K562 (cell line): ENCODE data around the gene N4BP3. TPM values are rescaled to one million over a fixed set of nuclear protein-coding genes. Genes with fewer than 3 reads are reported as not detected.

Experiments
- ATAC-seq: fragments of 200-7000 bp; cut with Tn5 transposase; 3 replicates; pipeline ENCODE4 v1.9.1; 2020; ENCODE audit warnings: moderate library complexity
- BruUV-seq: library from RNA; stranded (reverse); fragments of 400-500 nt; replicated peaks from 2 replicates; lab custom pipeline; 2021; lab: Mats Ljungman, UMichigan
- CTCF ChIA-PET: fragments of 300-600 bp; formaldehyde crosslinking; extraction: SDS; loops from one replicate; lab custom pipeline; 2021; ENCODE audit warnings: low intra/inter-chr PET ratio; lab: Yijun Ruan, JAX
- POLR2A ChIA-PET: fragments of 300-600, 350-650 bp; sonication (Branson Sonifier 250); formaldehyde crosslinking; extraction: SDS; loops from one replicate; lab custom pipeline; 2021; ENCODE audit warnings: antibody characterized with exemption, inconsistent platforms; lab: Yijun Ruan, JAX
- DNase-seq, 4 experiments: peaks; one replicate each; pipeline versions ENCODE4 v3.0.0 to v3.0.0-alpha.2; 2011 to 2018; ENCODE audit warnings: low spot score in 3 of 4, mixed read lengths in 3 of 4; ENCODE audit errors: extremely low read depth in 1 of 4
- FAIRE-seq: peaks from 2 replicates; lab custom pipeline; 2011; peaks lifted over from hg19 to GRCh38; lab: Jason Lieb, UNC
- H2AFZ ChIP-seq: 2 replicates; pipeline ENCODE4 v1.6.0; 2011; ENCODE audit warnings: low read depth, low read length, control low read depth, inconsistent platforms
- H3K27ac ChIP-seq: fragments of 200-600 bp; 3 replicates; pipeline ENCODE4 v1.8.0; 2011; ENCODE audit warnings: low read depth, mild to moderate bottlenecking, control low read depth, inconsistent platforms, low read length, moderate library complexity, mixed read lengths; ENCODE audit errors: extremely low read depth
- H3K27me3 ChIP-seq, 2 experiments: fragments of 300-600 bp in 1 of 2; 2 replicates in 1 of 2; 3 replicates in 1 of 2; pipeline versions ENCODE4 v1.6.0 to v1.8.0; 2011; ENCODE audit warnings: inconsistent platforms in 2 of 2, low read length in 2 of 2, mild to moderate bottlenecking in 1 of 2, mixed read lengths in 1 of 2, moderate library complexity in 1 of 2; ENCODE audit not compliant: control insufficient read depth in 2 of 2, insufficient read depth in 2 of 2
- H3K36me3 ChIP-seq: fragments of 300-600 bp; 3 replicates; pipeline ENCODE4 v1.8.0; 2011; ENCODE audit warnings: mild to moderate bottlenecking, low read length, inconsistent platforms; ENCODE audit not compliant: control insufficient read depth, insufficient read depth
- H3K4me1 ChIP-seq, 2 experiments: fragments of 200-600 bp in 1 of 2; replicated peaks in 1 of 2; 2 replicates in 1 of 2; 3 replicates in 1 of 2; pipeline versions ENCODE4 v1.5.1 to v1.8.0; 2011; ENCODE audit warnings: inconsistent platforms in 2 of 2, low read length in 2 of 2, mild to moderate bottlenecking in 1 of 2, mixed read lengths in 1 of 2, moderate library complexity in 1 of 2; ENCODE audit not compliant: control insufficient read depth in 2 of 2, insufficient read depth in 2 of 2
- H3K4me2 ChIP-seq: 2 replicates; pipeline ENCODE4 v1.6.1; 2011; ENCODE audit warnings: low read length, control low read depth, inconsistent platforms, mixed read lengths; ENCODE audit not compliant: insufficient read depth
- H3K4me3 ChIP-seq: fragments of 200-600 bp; sonication (generic), shearing (Covaris generic); 2 replicates; pipeline ENCODE4 v1.5.1; 2016; ENCODE audit warnings: control low read depth, inconsistent platforms
- H3K79me2 ChIP-seq: fragments of 200-600 bp; 3 replicates; pipeline ENCODE4 v1.8.0; 2011; ENCODE audit warnings: low read length, inconsistent platforms; ENCODE audit not compliant: control insufficient read depth, insufficient read depth
- H3K9ac ChIP-seq, 2 experiments: 2 replicates each; pipeline versions ENCODE4 v1.6.0 to v1.6.1; 2011; ENCODE audit warnings: low read depth in 2 of 2, low read length in 2 of 2, control low read depth in 1 of 2, inconsistent platforms in 1 of 2, mild to moderate bottlenecking in 1 of 2, mixed read lengths in 1 of 2; ENCODE audit not compliant: insufficient read depth in 1 of 2
- H3K9me1 ChIP-seq: one replicate; pipeline ENCODE4 v1.6.0; 2011; ENCODE audit warnings: inconsistent platforms, mild to moderate bottlenecking, low read length, moderate library complexity; ENCODE audit not compliant: control insufficient read depth, insufficient read depth
- H3K9me3 ChIP-seq: replicated peaks from 2 replicates; pipeline ENCODE4 v1.5.1; 2011; ENCODE audit warnings: low read depth, low read length, inconsistent platforms; ENCODE audit not compliant: control insufficient read depth, insufficient read depth
- H4K20me1 ChIP-seq: replicated peaks from 2 replicates; pipeline ENCODE4 v1.6.1; 2011; ENCODE audit warnings: low read length, inconsistent platforms, mixed read lengths; ENCODE audit not compliant: control insufficient read depth, insufficient read depth
- EGR1 ChIP-seq: fragments of 450-650 bp; conservative IDR thresholded peaks from 2 replicates; pipeline ENCODE4 v1.6.1; 2017; ENCODE audit warnings: mild to moderate bottlenecking
- MYBL2 ChIP-seq, 2 experiments: fragments of 450-650 bp in 1 of 2; sonication (generic) in 1 of 2; formaldehyde crosslinking in 1 of 2; IDR thresholded peaks; 2 replicates each; pipeline versions ENCODE4 v1.6.1 to v1.8.1; 2017 to 2022; ENCODE audit warnings: borderline replicate concordance in 1 of 2, inconsistent platforms in 1 of 2, low read depth in 1 of 2, mild to moderate bottlenecking in 1 of 2, missing genetic modification reagents in 1 of 2, moderate library complexity in 1 of 2
- NR4A1 ChIP-seq, 2 experiments: fragments of 250-450 bp in 1 of 2; fragments of 450-650 bp in 1 of 2; sonication (Bioruptor Pico) in 1 of 2; IDR thresholded peaks; 2 replicates each; pipeline versions ENCODE4 v1.4.0 to v1.6.1; 2016 to 2020; ENCODE audit warnings: mild to moderate bottlenecking in 2 of 2, missing compliant biosample characterization in 1 of 2, missing genetic modification characterization in 1 of 2, moderate library complexity in 1 of 2
- RCOR1 ChIP-seq, 2 experiments: IDR thresholded peaks; 2 replicates each; pipeline ENCODE4 v1.6.1; 2012; ENCODE audit warnings: low read depth in 2 of 2, low read length in 2 of 2, borderline replicate concordance in 1 of 2, improper control_type of control experiment in 1 of 2
- ZFX ChIP-seq: sonication (generic); formaldehyde crosslinking; IDR thresholded peaks from 2 replicates; pipeline ENCODE4 v1.8.0; 2022; ENCODE audit warnings: mild to moderate bottlenecking, missing genetic modification reagents, moderate library complexity
- ZNF12 ChIP-seq: sonication (generic); formaldehyde crosslinking; IDR thresholded peaks from 2 replicates; pipeline ENCODE4 v1.4.0; 2020; ENCODE audit warnings: mild to moderate bottlenecking, missing genetic modification reagents
- WGBS: fragments of 100-300 bp; shearing (Covaris generic); methylation state at CpG from one replicate; pipeline ENCODE4 v1.1.6; 2016; ENCODE audit warnings: low coverage, mixed read lengths; ENCODE audit not compliant: insufficient coverage; ENCODE audit errors: missing lambda C conversion rate; 5-methylcytosine and 5-hydroxymethylcytosine counted together
- in situ Hi-C: fragments of 300-500 bp; cut with MboI; formaldehyde crosslinking; loops from 4 replicates; pipeline ENCODE4 v1.15.0; 2018; ENCODE audit warnings: inconsistent platforms, mixed read lengths
- intact Hi-C: fragments of 100-400 bp; cut with micrococcal nuclease; formaldehyde crosslinking; loops from 2 replicates; pipeline ENCODE4 v1.14.2; 2022
- polyA plus RNA-seq, 8 experiments: library from polyadenylated mRNA; depleted of rRNA in 4 of 8; stranded (reverse) in 5 of 8; unstranded in 3 of 8; fragments of >200 nt; fragmentation: Nextera tagmentation in 2 of 8; fragmentation: Illumina TruSeq in 1 of 8; extraction: Ambion mirVana in 2 of 8; extraction: Trizol in 1 of 8; gene quantifications; 2 replicates each; pipeline versions ENCODE4 v1.2.1 to v1.2.3, GENCODE V29; 2011 to 2014; ENCODE audit warnings: inconsistent platforms in 1 of 8, missing spikeins in 1 of 8
- total RNA-seq, 7 experiments: library from RNA; depleted of rRNA in 6 of 7; stranded (reverse); fragments of >200 nt in 6 of 7; fragmentation: Illumina TruSeq in 2 of 7; extraction: Trizol in 2 of 7; gene quantifications; 2 replicates each; pipeline versions ENCODE4 v1.2.1 to v1.2.3, GENCODE V29; 2011 to 2021; ENCODE audit warnings: low replicate concordance in 1 of 7
- TF ChIP-seq, protein P1 (sequence below): fragments of 200-800 bp; sonication (Bioruptor generic); IDR thresholded peaks from 2 replicates; pipeline ENCODE4 v1.6.1; 2017; ENCODE audit warnings: missing genetic modification characterization, missing compliant biosample characterization
- TF ChIP-seq, protein P2 (sequence below): sonication (generic); formaldehyde crosslinking; IDR thresholded peaks from 2 replicates; pipeline ENCODE4 v1.8.1; 2023; ENCODE audit warnings: missing genetic modification reagents, mild to moderate bottlenecking, borderline replicate concordance
- TF ChIP-seq, protein P3 (sequence below): fragments of 450-650 bp; IDR thresholded peaks from 2 replicates; pipeline ENCODE4 v1.6.1; 2016; ENCODE audit warnings: missing biosample characterization, missing genetic modification characterization

The N4BP3 gene
- total and polyA plus RNA-seq, 9 of the 15 experiments (the other 6 are each of a cell fraction or from before 2014, with no cell fraction given): 0.06 to 7.0 (median 2.4) TPM

DNA sequence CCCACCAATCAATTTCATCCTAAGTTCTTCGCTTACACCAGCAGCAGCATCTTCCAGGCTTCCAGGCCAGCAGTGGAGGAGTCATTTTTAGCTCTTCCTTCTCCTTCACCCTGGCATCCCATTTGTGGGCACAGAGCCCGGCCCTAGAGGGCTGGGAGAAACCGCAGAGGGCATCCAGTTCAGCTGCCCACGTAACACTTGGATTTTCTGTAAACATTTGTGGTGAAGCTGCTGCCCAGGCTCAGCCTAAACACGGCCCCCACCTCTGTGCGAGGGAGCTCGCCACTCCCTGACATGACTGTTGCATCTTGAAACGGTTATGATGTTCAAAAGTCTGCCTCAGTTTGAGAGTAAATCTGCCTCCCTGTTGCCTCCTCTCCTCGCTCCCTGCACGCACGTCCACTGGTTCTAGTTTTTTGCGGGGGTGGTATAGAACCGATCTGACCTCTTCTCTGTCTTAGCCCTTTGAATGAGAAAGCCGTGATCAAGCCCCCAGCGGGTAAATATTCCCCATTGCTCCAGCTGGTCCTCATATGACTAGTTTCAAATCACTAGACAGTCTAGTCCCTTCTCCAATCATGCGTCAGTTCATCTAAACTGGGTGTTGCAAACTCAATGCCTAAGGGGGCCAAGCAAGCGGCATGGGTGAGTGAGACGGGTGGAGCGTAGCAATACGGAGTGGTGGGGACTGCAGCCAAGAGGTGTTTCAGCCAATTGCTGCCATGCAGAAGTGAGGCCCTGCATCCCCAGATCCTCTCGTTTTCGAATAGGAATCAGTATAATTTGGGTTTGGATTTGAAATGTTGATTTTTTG lies 34.9 kb upstream of the N4BP3 start:
- intact Hi-C loops (no loop called here), in situ Hi-C loops (loop anchor here (5.0 kb wide), 1 partner anchor 74 kb away; the partner anchor contains the start of gene NHP2)
- DNase-seq (peak in 1 of 4 experiments; percentile 34), ATAC-seq (no peak), FAIRE-seq (no peak)
- no TSS peak for BruUV-seq
- ChIA-PET POLR2A (interaction anchor here (0.7 to 1.4 kb wide), 10 partner anchors 22 to 134 kb away, joined by 3 to 8 read pairs (median 3); partner anchors contain the start of genes HNRNPAB and NHP2), CTCF (interaction anchor here (5.7 kb wide), 1 partner anchor 86 kb away, joined by 108 read pairs; no protein-coding TSS in a partner anchor)
- no peaks in the 10 kb centered on the region for H3K79me2 ChIP-seq
- no peaks in the 10 kb centered on the region for H3K36me3 ChIP-seq
- H3K9ac ChIP-seq: no peak overlapping the region
- no peaks in the 10 kb centered on the region for H4K20me1 ChIP-seq
- H3K27me3 ChIP-seq: peaks cover 1 to 7% of the 10 kb centered on the region in 2 experiments; a peak in 3 of 5 replicates
- no peaks in the 10 kb centered on the region for H3K9me3 ChIP-seq
- H3K4me1 ChIP-seq: peaks cover 20% of the 10 kb centered on the region in 2 experiments; a peak in 4 of 5 replicates
- H3K9me1 ChIP-seq: no peaks in the 10 kb centered on the region
- H2AFZ ChIP-seq: peak overlapping the region; percentile 7; the same call in 1 of the 2 replicates
- WGBS: 24% methylated on average over 21 of the region's 22 CpGs
- H3K4me2 ChIP-seq: no peak overlapping the region
- H3K27ac ChIP-seq: no peak overlapping the region
- H3K4me3 ChIP-seq: no peak overlapping the region
- 0 out of 4 replicates have a peak, but pooled peaks of 1 of the 2 experiments have one; percentile 10 for TF ChIP-seq RCOR1 (IDR thresholded peaks at IDR 0.05; ENCODE audit: borderline replicate concordance in 1 of 2, low read depth in 2 of 2, low read length in 2 of 2)
- peak; percentile 80 for TF ChIP-seq EGR1
- TF ChIP-seq, protein P1, sequence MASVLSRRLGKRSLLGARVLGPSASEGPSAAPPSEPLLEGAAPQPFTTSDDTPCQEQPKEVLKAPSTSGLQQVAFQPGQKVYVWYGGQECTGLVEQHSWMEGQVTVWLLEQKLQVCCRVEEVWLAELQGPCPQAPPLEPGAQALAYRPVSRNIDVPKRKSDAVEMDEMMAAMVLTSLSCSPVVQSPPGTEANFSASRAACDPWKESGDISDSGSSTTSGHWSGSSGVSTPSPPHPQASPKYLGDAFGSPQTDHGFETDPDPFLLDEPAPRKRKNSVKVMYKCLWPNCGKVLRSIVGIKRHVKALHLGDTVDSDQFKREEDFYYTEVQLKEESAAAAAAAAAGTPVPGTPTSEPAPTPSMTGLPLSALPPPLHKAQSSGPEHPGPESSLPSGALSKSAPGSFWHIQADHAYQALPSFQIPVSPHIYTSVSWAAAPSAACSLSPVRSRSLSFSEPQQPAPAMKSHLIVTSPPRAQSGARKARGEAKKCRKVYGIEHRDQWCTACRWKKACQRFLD: no peak
- no peak for TF ChIP-seq ZNF12 (CRISPR knock-in tag)
- TF ChIP-seq NR4A1 (CRISPR knock-in tag; IDR thresholded peaks at IDR 0.05): no peak
- no peak for TF ChIP-seq NR4A1 (tag; IDR thresholded peaks at IDR 0.05)
- TF ChIP-seq, protein P2, sequence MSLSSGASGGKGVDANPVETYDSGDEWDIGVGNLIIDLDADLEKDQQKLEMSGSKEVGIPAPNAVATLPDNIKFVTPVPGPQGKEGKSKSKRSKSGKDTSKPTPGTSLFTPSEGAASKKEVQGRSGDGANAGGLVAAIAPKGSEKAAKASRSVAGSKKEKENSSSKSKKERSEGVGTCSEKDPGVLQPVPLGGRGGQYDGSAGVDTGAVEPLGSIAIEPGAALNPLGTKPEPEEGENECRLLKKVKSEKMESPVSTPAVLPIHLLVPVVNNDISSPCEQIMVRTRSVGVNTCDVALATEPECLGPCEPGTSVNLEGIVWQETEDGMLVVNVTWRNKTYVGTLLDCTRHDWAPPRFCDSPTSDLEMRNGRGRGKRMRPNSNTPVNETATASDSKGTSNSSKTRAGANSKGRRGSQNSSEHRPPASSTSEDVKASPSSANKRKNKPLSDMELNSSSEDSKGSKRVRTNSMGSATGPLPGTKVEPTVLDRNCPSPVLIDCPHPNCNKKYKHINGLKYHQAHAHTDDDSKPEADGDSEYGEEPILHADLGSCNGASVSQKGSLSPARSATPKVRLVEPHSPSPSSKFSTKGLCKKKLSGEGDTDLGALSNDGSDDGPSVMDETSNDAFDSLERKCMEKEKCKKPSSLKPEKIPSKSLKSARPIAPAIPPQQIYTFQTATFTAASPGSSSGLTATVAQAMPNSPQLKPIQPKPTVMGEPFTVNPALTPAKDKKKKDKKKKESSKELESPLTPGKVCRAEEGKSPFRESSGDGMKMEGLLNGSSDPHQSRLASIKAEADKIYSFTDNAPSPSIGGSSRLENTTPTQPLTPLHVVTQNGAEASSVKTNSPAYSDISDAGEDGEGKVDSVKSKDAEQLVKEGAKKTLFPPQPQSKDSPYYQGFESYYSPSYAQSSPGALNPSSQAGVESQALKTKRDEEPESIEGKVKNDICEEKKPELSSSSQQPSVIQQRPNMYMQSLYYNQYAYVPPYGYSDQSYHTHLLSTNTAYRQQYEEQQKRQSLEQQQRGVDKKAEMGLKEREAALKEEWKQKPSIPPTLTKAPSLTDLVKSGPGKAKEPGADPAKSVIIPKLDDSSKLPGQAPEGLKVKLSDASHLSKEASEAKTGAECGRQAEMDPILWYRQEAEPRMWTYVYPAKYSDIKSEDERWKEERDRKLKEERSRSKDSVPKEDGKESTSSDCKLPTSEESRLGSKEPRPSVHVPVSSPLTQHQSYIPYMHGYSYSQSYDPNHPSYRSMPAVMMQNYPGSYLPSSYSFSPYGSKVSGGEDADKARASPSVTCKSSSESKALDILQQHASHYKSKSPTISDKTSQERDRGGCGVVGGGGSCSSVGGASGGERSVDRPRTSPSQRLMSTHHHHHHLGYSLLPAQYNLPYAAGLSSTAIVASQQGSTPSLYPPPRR (CRISPR knock-in tag): no peak
- TF ChIP-seq MYBL2 (IDR thresholded peaks at IDR 0.05; ENCODE audit: low read depth): peak; percentile 51; the same call in 1 of the 2 replicates
- no peak for TF ChIP-seq MYBL2 (CRISPR knock-in tag; IDR thresholded peaks at IDR 0.05; ENCODE audit: borderline replicate concordance)
- TF ChIP-seq ZFX: no peak
- TF ChIP-seq, protein P3, sequence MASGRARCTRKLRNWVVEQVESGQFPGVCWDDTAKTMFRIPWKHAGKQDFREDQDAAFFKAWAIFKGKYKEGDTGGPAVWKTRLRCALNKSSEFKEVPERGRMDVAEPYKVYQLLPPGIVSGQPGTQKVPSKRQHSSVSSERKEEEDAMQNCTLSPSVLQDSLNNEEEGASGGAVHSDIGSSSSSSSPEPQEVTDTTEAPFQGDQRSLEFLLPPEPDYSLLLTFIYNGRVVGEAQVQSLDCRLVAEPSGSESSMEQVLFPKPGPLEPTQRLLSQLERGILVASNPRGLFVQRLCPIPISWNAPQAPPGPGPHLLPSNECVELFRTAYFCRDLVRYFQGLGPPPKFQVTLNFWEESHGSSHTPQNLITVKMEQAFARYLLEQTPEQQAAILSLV: no peak
